Natural killer cell (primary cell): ENCODE measurements around the gene CDCP2. TPM values are rescaled to one million over a fixed set of nuclear protein-coding genes. Genes with fewer than 3 reads are reported as not detected.
"Not testable (repeated sequence)": the region's sequence is repeated elsewhere in the genome, so short reads cannot be mapped to it uniquely, and the experiment has no call there.

ENCODE experiments used
- ATAC-seq, 3 donors: fragments of 150-1000 bp in 2 of 3; fragments of 200-7000 bp in 1 of 3; cut with Tn5 transposase; 1 replicate in 1 of 3; 2 replicates in 2 of 3; pipeline ENCODE4 v1.10.0; 2021; ENCODE audit warnings: mild to moderate bottlenecking in 2 of 3, moderate library complexity in 2 of 3
- DNase-seq, 2 donors: peaks; one replicate each; pipeline versions ENCODE4 v3.0.0 to v3.0.0-alpha.2; 2013 to 2021; ENCODE audit warnings: mixed read lengths in 1 of 2
- H3K27ac ChIP-seq: one replicate; pipeline ENCODE4 v1.5.1; 2013; ENCODE audit warnings: mild to moderate bottlenecking, low read length
- H3K27me3 ChIP-seq: one replicate; pipeline ENCODE4 v1.6.1; 2013; ENCODE audit warnings: low read length; ENCODE audit not compliant: control insufficient read depth, insufficient read depth
- H3K36me3 ChIP-seq: one replicate; pipeline ENCODE4 v1.6.1; 2013; ENCODE audit warnings: low read length; ENCODE audit not compliant: control insufficient read depth, insufficient read depth
- H3K4me1 ChIP-seq: one replicate; pipeline ENCODE4 v1.6.1; 2013; ENCODE audit warnings: low read length; ENCODE audit not compliant: control insufficient read depth, insufficient read depth
- H3K4me3 ChIP-seq: one replicate; pipeline ENCODE4 v1.5.1; 2013; ENCODE audit warnings: low read length
- H3K9me3 ChIP-seq: one replicate; pipeline ENCODE4 v1.6.1; 2013; ENCODE audit warnings: low read length; ENCODE audit not compliant: control insufficient read depth, insufficient read depth
- H3K27ac Mint-ChIP-seq, 2 donors: one replicate each; pipeline ENCODE4 v1.8.0; 2022; ENCODE audit warnings: mild to moderate bottlenecking in 2 of 2, mixed read lengths in 2 of 2, moderate library complexity in 1 of 2
- H3K27me3 Mint-ChIP-seq, 2 donors: one replicate each; pipeline ENCODE4 v1.8.0; 2022; ENCODE audit warnings: low read depth in 2 of 2, mixed read lengths in 2 of 2
- H3K36me3 Mint-ChIP-seq: one replicate; pipeline ENCODE4 v1.8.0; 2022; ENCODE audit warnings: mixed read lengths
- H3K4me1 Mint-ChIP-seq, 2 donors: one replicate each; pipeline ENCODE4 v1.8.0; 2022; ENCODE audit warnings: mixed read lengths in 2 of 2
- H3K4me3 Mint-ChIP-seq: one replicate; pipeline ENCODE4 v1.8.0; 2022; ENCODE audit warnings: mild to moderate bottlenecking, moderate library complexity, mixed read lengths
- H3K9me3 Mint-ChIP-seq, 2 donors: one replicate each; pipeline ENCODE4 v1.8.0; 2022; ENCODE audit warnings: mixed read lengths in 2 of 2
- WGBS: methylation state at CpG from one replicate; pipeline ENCODE4 v1.1.7; 2013; ENCODE audit warnings: missing lambda C conversion rate; ENCODE audit not compliant: insufficient coverage; 5-methylcytosine and 5-hydroxymethylcytosine counted together
- intact Hi-C: fragments of 100-400 bp; cut with micrococcal nuclease; formaldehyde crosslinking; loops from one replicate; pipeline ENCODE4 v1.14.2; 2022
- total RNA-seq, 4 donors: library from RNA; stranded (reverse); fragments of 120-200 nt in 1 of 4; gene quantifications; one replicate each; pipeline versions ENCODE4 v1.2.3 to v1.2.4, GENCODE V29; 2013 to 2022
- TF ChIP-seq, protein P1 (sequence below): fragments of 200-600 bp; IDR thresholded peaks from one replicate; pipeline ENCODE4 v1.8.0; 2022; ENCODE audit warnings: antibody characterized with exemption

The CDCP2 gene
- total RNA-seq, 3 donors from 2014 or later (not counting 1 experiment from before 2014, with no cell fraction given): 0.30 TPM; not detected in 2

DNA sequence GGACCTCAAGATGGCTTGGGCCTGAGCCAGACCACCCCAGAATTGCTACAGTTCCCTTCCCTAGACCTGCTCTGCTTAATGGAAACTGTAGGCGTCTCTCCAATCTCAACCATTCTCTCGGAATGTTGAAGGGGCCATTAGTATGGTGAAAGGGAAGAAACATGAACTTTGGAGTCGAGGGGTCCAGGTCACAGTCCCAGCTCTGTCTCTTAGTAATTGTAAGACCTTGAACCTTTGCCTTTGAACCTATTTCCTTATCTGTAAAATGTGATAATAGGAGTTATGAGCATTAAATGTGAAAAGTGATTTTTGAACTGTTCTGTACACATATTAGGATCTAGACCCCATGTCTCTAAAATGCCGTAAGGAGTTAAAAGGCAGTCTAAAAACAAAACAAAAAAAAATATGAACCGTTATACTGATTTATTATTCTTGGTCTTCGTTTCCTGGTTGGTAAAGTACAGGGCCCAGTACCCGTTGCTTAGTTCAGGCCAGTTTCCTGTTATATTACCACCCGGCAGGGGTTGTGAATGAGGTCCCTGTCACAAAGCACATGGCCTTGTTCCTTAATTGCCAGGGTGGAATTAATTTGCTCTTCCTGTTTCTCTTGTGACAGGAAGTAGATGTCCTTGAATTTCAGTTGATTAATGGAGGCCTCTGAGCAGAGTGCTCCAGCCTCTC, 57.1 kb downstream of the CDCP2 start:
- ATAC-seq: peak; percentile 55 to 91 (median 69)
- Mint-ChIP-seq H3K36me3 (peaks cover 6% of the 10 kb centered on the region), H3K4me1 (peaks cover 0 to 6% of the 10 kb centered on the region in 2 donors), H3K27me3 (no peaks in the 10 kb centered on the region), H3K4me3 (no peak overlapping the region), H3K27ac (peak overlapping the region; percentile 37 to 56), H3K9me3 (no peaks in the 10 kb centered on the region)
- Histone ChIP-seq H3K9me3 (no peaks in the 10 kb centered on the region), H3K36me3 (peaks cover 20% of the 10 kb centered on the region), H3K27ac (no peak overlapping the region), H3K27me3 (no peaks in the 10 kb centered on the region), H3K4me1 (peaks cover 4% of the 10 kb centered on the region), H3K4me3 (no peak overlapping the region)
- no peak for DNase-seq
- TF ChIP-seq, protein P1, sequence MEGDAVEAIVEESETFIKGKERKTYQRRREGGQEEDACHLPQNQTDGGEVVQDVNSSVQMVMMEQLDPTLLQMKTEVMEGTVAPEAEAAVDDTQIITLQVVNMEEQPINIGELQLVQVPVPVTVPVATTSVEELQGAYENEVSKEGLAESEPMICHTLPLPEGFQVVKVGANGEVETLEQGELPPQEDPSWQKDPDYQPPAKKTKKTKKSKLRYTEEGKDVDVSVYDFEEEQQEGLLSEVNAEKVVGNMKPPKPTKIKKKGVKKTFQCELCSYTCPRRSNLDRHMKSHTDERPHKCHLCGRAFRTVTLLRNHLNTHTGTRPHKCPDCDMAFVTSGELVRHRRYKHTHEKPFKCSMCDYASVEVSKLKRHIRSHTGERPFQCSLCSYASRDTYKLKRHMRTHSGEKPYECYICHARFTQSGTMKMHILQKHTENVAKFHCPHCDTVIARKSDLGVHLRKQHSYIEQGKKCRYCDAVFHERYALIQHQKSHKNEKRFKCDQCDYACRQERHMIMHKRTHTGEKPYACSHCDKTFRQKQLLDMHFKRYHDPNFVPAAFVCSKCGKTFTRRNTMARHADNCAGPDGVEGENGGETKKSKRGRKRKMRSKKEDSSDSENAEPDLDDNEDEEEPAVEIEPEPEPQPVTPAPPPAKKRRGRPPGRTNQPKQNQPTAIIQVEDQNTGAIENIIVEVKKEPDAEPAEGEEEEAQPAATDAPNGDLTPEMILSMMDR: no peak
- WGBS: 43% methylated on average over 7 of the region's 8 CpGs
- intact Hi-C loops: no loop called here

DNA sequence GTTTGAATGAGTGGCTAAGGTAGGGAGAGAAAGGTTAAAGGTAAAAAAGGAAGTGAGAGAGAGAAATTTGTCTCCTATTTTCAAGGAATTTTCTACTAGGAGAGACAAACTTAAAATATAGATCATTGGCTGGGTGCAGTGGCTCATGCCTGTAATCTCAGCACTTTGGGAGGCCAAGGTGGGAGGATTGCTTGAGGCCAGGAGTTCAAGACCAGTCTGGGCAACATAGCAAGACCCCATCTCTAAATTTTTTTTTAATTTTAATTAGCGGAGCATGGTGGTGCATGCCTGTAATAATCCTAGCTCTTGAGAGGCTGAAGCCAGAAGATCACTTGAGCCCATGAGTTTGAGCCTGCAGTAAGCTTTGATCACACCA, 58.1 kb downstream of the CDCP2 start:
- WGBS: 100% methylated on average over 1 of the region's 1 CpG
- intact Hi-C loops, H3K27ac Mint-ChIP-seq, H3K27me3 ChIP-seq, DNase-seq, H3K27ac ChIP-seq, H3K9me3 Mint-ChIP-seq, H3K4me1 ChIP-seq, ATAC-seq, H3K4me3 Mint-ChIP-seq, H3K27me3 Mint-ChIP-seq, H3K4me3 ChIP-seq, H3K4me1 Mint-ChIP-seq, H3K9me3 ChIP-seq, H3K36me3 Mint-ChIP-seq: not testable (repeated sequence)
- H3K36me3 ChIP-seq: peaks cover 23% of the 10 kb centered on the region

DNA sequence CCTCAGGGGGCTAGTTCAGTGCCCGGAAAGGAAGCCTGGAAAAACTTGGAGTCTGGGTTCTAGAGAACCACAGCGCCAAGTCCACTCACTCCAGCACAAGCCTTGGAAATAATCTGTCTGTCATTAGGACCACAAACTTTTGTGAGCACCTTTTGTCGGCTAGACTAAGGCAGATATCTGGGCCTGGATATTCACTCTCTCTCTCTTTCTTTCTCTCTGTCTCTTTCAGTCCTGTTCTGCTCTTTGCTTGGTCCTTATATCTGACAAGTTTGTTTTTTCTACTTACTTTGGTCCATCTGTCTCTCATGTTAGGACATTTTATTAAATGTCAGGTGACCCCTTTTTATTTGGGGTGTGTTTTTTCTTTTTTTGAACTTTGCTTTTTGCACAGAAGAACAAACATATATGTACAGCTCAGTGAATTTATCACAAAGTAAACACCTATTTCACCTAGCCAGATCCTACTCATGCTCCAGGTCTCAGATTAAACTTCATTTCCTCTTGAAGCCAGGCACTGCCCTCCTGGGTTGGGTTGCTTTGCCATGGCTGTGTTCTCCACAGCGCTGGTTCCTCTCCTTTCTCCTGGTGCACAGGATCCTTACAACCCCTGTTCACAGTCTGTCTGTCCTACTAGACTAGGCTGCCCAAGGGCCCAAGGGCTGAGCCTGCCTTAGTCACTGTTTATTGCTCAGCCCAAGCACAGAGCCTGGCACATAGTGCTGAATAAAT, 58.6 kb downstream of the CDCP2 start:
- intact Hi-C loops: no loop called here
- Histone ChIP-seq H3K4me3 (no peak overlapping the region), H3K36me3 (peaks cover 28% of the 10 kb centered on the region), H3K4me1 (peaks cover 4% of the 10 kb centered on the region), H3K27me3 (no peaks in the 10 kb centered on the region), H3K9me3 (no peaks in the 10 kb centered on the region), H3K27ac (no peak overlapping the region)
- Mint-ChIP-seq H3K27ac (no peak overlapping the region), H3K4me3 (no peak overlapping the region), H3K9me3 (no peaks in the 10 kb centered on the region), H3K27me3 (no peaks in the 10 kb centered on the region), H3K36me3 (peaks cover 6% of the 10 kb centered on the region), H3K4me1 (peaks cover 0 to 6% of the 10 kb centered on the region in 2 donors)
- TF ChIP-seq, protein P1: no peak
- no peak for DNase-seq
- WGBS: 94% methylated on average over 4 of the region's 4 CpGs
- ATAC-seq: no peak

DNA sequence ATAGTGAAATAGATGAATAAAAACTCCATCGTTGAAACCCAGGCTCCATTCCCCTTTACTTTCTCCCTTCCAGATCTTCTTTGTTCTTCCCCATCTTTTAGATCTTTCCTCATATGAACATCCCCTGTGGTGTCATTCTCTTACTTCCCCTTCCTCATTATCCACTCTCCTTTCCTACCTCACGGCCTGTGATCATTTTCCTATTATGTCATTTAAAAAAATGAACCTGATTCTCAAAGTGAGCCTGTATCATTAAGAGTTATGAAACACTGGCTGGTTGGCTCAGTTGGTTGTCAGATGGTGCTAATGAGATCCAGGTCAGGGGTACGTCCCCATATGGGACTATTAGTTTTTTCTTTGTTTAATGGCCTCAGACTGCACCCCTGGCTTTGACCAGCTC, 61.1 kb downstream of the CDCP2 start:
- DNase-seq (no peak), ATAC-seq (no peak)
- H3K9me3 ChIP-seq: no peaks in the 10 kb centered on the region
- peaks cover 6% of the 10 kb centered on the region for H3K36me3 Mint-ChIP-seq
- TF ChIP-seq, protein P1: no peak
- H3K9me3 Mint-ChIP-seq: no peaks in the 10 kb centered on the region
- intact Hi-C loops: no loop called here
- peaks cover 4% of the 10 kb centered on the region for H3K4me1 ChIP-seq
- H3K4me3 Mint-ChIP-seq: no peak overlapping the region
- no peak overlapping the region for H3K27ac ChIP-seq
- no peak overlapping the region for H3K27ac Mint-ChIP-seq
- no peaks in the 10 kb centered on the region for H3K27me3 ChIP-seq
- H3K4me3 ChIP-seq: no peak overlapping the region
- WGBS: 100% methylated on average over 3 of the region's 3 CpGs
- no peaks in the 10 kb centered on the region for H3K27me3 Mint-ChIP-seq
- H3K4me1 Mint-ChIP-seq: peaks cover 13 to 14% of the 10 kb centered on the region in 2 donors
- H3K36me3 ChIP-seq: peaks cover 22% of the 10 kb centered on the region
